GM23338 (cell line): ENCODE measurements around the gene ZNF217.

Experiments
- CREB1 ChIP-seq: fragments of 250-450 bp; sonication (Bioruptor Pico); IDR thresholded peaks from 2 replicates; pipeline ENCODE4 v1.5.0; 2020; ENCODE audit warnings: low read depth, mild to moderate bottlenecking, moderate library complexity
- CTCF ChIP-seq, 2 experiments: fragments of 200-600 bp in 1 of 2; sonication (generic) in 1 of 2; conservative IDR thresholded peaks; 2 replicates each; pipeline versions ENCODE4 v1.5.1 to v1.6.1; 2016 to 2017; ENCODE audit warnings: antibody characterized with exemption in 2 of 2, low read depth in 2 of 2, mild to moderate bottlenecking in 2 of 2, moderate library complexity in 1 of 2
- EZH2 ChIP-seq: fragments of 200-600 bp; sonication (generic); IDR thresholded peaks from one replicate; pipeline ENCODE4 v1.8.0; 2017; ENCODE audit warnings: antibody characterized with exemption, mild to moderate bottlenecking, low read depth; ENCODE audit not compliant: unreplicated experiment
- EZH2phosphoT487 ChIP-seq: fragments of 200-600 bp; sonication (generic); IDR thresholded peaks from one replicate; pipeline ENCODE4 v1.8.1; 2018; ENCODE audit warnings: antibody characterized with exemption; ENCODE audit not compliant: unreplicated experiment
- POLR2AphosphoS5 ChIP-seq: IDR thresholded peaks from 2 replicates; pipeline ENCODE4 v1.6.1; 2016; ENCODE audit warnings: antibody characterized with exemption, low read depth
- REST ChIP-seq: IDR thresholded peaks from one replicate; pipeline ENCODE4 v1.6.1; 2018; ENCODE audit warnings: antibody characterized with exemption; ENCODE audit not compliant: unreplicated experiment

GRCh38 chr20:53533500-53533899, 60.1 kb downstream of the ZNF217 start:
- TF ChIP-seq CTCF (conservative IDR thresholded peaks at IDR 0.05; ENCODE audit: low read depth in 2 of 2), result no peak
- no peak for TF ChIP-seq CREB1 (CRISPR knock-in tag)
- no peak for TF ChIP-seq EZH2phosphoT487
- TF ChIP-seq POLR2AphosphoS5, result no peak
- TF ChIP-seq REST, result no peak
- no peak for TF ChIP-seq EZH2
